Inflammatory macrophage (primary cell): ENCODE data around the gene GLOD5.
A peak's percentile ranks its signal among the peaks of the same experiment; 100 is the strongest.
"Not testable (repeated sequence)": the region's sequence is repeated elsewhere in the genome, so short reads cannot be mapped to it uniquely, and the experiment has no call there.

Experiments
- DNase-seq, 2 donors: peaks; one replicate each; pipeline ENCODE4 v3.0.0-alpha.2; 2020 to 2022

The GLOD5 gene

GRCh38 chrX:48794911-48795515 is 33.5 kb downstream of the GLOD5 start:
- DNase-seq: no peak

- DNase-seq: no peak
These were observed 36.8 kb downstream of the GLOD5 start for GRCh38 chrX:48798318-48798717.

- peak; percentile 46 to 48 for DNase-seq
These were observed 39.2 kb downstream of the GLOD5 start for GRCh38 chrX:48800574-48801279.

- DNase-seq: peak; percentile 98
These were observed 39.9 kb downstream of the GLOD5 start, which contains the start of gene HDAC6 for GRCh38 chrX:48801280-48802088. HDAC6 (plus strand) TSS chrX:48802067; CDS start chrX:48802693, 626 bp downstream.

GRCh38 chrX:48802089-48802904 is 40.8 kb downstream of the GLOD5 start:
- DNase-seq: peak; percentile 71 to 73

GRCh38 chrX:48802905-48803200 is 41.3 kb downstream of the GLOD5 start:
- DNase-seq: no peak

- DNase-seq: peak in 1 of 2 donors; percentile 23
These were observed 44.5 kb downstream of the GLOD5 start for GRCh38 chrX:48806081-48806480.

GRCh38 chrX:48813644-48814043 is 52.1 kb downstream of the GLOD5 start:
- peak; percentile 79 to 84 for DNase-seq

GRCh38 chrX:48814722-48815121 is 53.2 kb downstream of the GLOD5 start:
- DNase-seq: no peak

- DNase-seq: peak in 1 of 2 donors; percentile 27
These were observed 53.7 kb downstream of the GLOD5 start for GRCh38 chrX:48815266-48815665.

GRCh38 chrX:48816014-48816810 is 54.7 kb downstream of the GLOD5 start:
- no peak for DNase-seq

GRCh38 chrX:48818098-48818497 is 56.6 kb downstream of the GLOD5 start:
- no peak for DNase-seq

- DNase-seq: no peak
These were observed 57.3 kb downstream of the GLOD5 start for GRCh38 chrX:48818866-48819265.

- not testable (repeated sequence) for DNase-seq
These were observed 57.8 kb downstream of the GLOD5 start for GRCh38 chrX:48819394-48819793.

GRCh38 chrX:48823053-48823452 is 61.5 kb downstream of the GLOD5 start:
- DNase-seq: no peak
